Ishikawa (cell line): Measurements from ENCODE around the gene GRIN2A.

Source experiments
- CREB1 ChIP-seq: IDR thresholded peaks from 2 replicates; pipeline ENCODE4 v1.6.1; 2012; ENCODE audit warnings: low read depth
- EGR1 ChIP-seq: IDR thresholded peaks from 2 replicates; pipeline ENCODE4 v1.6.1; 2012
- EP300 ChIP-seq: IDR thresholded peaks from 2 replicates; pipeline ENCODE4 v1.6.1; 2012; ENCODE audit warnings: borderline replicate concordance
- FOXM1 ChIP-seq: IDR thresholded peaks from 2 replicates; pipeline ENCODE4 v1.6.1; 2012; ENCODE audit warnings: low read depth, borderline replicate concordance
- NFIC ChIP-seq: IDR thresholded peaks from 2 replicates; pipeline ENCODE4 v1.6.1; 2012
- TAF1 ChIP-seq: IDR thresholded peaks from 2 replicates; pipeline ENCODE4 v1.6.1; 2012; ENCODE audit warnings: low read depth, mild to moderate bottlenecking
- TEAD4 ChIP-seq: IDR thresholded peaks from 2 replicates; pipeline ENCODE4 v1.6.1; 2012
- YY1 ChIP-seq: IDR thresholded peaks from 2 replicates; pipeline ENCODE4 v1.6.1; 2012; ENCODE audit warnings: low read depth
- ZBTB7A ChIP-seq: IDR thresholded peaks from 2 replicates; pipeline ENCODE4 v1.6.1; 2012; ENCODE audit warnings: low read depth
- TF ChIP-seq, protein P1 (sequence below): IDR thresholded peaks from 2 replicates; pipeline ENCODE4 v1.6.1; 2012
- TF ChIP-seq, protein P2 (sequence below): IDR thresholded peaks from 2 replicates; pipeline ENCODE4 v1.6.1; 2012
- TF ChIP-seq, protein P3 (sequence below): IDR thresholded peaks from 2 replicates; pipeline ENCODE4 v1.6.1; 2012; ENCODE audit warnings: low read depth, mild to moderate bottlenecking

GRCh38 chr16:9713907-9714306, 468.3 kb downstream of the GRIN2A start:
- no peak for TF ChIP-seq EP300
- TF ChIP-seq, protein P1, sequence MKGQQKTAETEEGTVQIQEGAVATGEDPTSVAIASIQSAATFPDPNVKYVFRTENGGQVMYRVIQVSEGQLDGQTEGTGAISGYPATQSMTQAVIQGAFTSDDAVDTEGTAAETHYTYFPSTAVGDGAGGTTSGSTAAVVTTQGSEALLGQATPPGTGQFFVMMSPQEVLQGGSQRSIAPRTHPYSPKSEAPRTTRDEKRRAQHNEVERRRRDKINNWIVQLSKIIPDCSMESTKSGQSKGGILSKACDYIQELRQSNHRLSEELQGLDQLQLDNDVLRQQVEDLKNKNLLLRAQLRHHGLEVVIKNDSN, result no peak
- TF ChIP-seq, protein P2, sequence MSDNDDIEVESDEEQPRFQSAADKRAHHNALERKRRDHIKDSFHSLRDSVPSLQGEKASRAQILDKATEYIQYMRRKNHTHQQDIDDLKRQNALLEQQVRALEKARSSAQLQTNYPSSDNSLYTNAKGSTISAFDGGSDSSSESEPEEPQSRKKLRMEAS, result no peak
- no peak for TF ChIP-seq TAF1
- no peak for TF ChIP-seq EGR1
- TF ChIP-seq, protein P3, sequence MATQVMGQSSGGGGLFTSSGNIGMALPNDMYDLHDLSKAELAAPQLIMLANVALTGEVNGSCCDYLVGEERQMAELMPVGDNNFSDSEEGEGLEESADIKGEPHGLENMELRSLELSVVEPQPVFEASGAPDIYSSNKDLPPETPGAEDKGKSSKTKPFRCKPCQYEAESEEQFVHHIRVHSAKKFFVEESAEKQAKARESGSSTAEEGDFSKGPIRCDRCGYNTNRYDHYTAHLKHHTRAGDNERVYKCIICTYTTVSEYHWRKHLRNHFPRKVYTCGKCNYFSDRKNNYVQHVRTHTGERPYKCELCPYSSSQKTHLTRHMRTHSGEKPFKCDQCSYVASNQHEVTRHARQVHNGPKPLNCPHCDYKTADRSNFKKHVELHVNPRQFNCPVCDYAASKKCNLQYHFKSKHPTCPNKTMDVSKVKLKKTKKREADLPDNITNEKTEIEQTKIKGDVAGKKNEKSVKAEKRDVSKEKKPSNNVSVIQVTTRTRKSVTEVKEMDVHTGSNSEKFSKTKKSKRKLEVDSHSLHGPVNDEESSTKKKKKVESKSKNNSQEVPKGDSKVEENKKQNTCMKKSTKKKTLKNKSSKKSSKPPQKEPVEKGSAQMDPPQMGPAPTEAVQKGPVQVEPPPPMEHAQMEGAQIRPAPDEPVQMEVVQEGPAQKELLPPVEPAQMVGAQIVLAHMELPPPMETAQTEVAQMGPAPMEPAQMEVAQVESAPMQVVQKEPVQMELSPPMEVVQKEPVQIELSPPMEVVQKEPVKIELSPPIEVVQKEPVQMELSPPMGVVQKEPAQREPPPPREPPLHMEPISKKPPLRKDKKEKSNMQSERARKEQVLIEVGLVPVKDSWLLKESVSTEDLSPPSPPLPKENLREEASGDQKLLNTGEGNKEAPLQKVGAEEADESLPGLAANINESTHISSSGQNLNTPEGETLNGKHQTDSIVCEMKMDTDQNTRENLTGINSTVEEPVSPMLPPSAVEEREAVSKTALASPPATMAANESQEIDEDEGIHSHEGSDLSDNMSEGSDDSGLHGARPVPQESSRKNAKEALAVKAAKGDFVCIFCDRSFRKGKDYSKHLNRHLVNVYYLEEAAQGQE, result no peak
- TF ChIP-seq CREB1, result no peak
- TF ChIP-seq YY1, result no peak
- TF ChIP-seq NFIC, result no peak
- TF ChIP-seq TEAD4, result no peak
- no peak for TF ChIP-seq FOXM1
- TF ChIP-seq ZBTB7A, result no peak
